Measurements from ENCODE around the gene FAM83C.

DNA sequence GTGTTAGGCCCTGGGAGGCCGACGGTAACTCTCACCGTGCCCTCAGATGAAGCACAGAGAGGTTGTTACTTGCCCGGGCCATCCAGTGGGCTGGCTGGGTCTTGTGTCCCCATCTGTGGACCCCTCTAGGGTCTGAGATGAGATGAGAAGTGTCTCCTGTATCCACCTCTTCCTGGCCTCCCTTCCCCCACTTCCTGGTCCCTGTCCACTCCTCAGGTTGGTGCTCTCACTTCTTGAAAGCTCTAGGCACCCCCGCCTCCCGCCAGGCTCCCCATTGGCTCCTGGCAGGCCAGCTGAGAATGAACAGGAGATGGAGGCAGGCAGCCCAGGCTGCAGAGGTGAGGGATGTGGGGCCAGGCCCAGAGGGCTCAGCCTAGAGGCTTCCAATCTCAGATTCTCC lies 15.8 kb downstream of the FAM83C start:
- TF ChIP-seq EZH2 (IDR thresholded peaks at IDR 0.05; ENCODE audit: insufficient read depth, poor library complexity, severe bottlenecking): no peak
- TF ChIP-seq EZH2phosphoT487 (IDR thresholded peaks at IDR 0.05; ENCODE audit: insufficient read depth, low read depth): no peak

All from GM23248 (cell line).